ENCODE data around the gene HMCN2. TPM values are rescaled to one million over a fixed set of nuclear protein-coding genes. Genes with fewer than 3 reads are reported as not detected.

HMCN2 gene
- total RNA-seq, 4 donors from 2014 or later: 9.6 to 21.1 (median 15.5) TPM

DNA sequence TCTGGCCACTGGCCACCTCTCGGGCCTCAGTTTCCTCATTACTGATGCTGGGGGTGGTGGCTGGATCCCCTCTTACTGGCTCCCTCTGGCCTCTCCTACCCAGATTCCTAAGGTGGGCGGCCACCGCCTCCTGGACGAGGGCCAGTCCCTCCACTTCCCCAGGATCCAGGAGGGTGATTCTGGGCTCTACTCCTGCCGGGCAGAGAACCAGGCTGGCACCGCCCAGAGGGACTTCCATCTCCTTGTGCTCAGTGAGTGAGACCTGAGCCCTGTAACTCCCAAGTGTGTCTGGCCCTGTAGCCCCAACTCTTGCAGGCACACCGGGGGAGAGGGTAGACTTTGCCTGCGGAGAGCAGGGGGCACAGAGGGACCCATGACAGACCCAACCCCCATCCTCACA is 83.3 kb downstream of the HMCN2 start:
- Histone ChIP-seq H3K27me3 (no peaks in the 10 kb centered on the region), H3K4me3 (no peak overlapping the region), H3K36me3 (peaks cover 0 to 27% of the 10 kb centered on the region in 2 donors), H3K4me1 (peaks cover 0 to under 1% (median 0%) of the 10 kb centered on the region in 3 donors), H3K9me3 (no peaks in the 10 kb centered on the region), H3K27ac (no peak overlapping the region)
- no peak for TF ChIP-seq EP300 (IDR thresholded peaks at IDR 0.05)
- no peak for TF ChIP-seq POLR2A (IDR thresholded peaks at IDR 0.05)
- TF ChIP-seq, protein P1, sequence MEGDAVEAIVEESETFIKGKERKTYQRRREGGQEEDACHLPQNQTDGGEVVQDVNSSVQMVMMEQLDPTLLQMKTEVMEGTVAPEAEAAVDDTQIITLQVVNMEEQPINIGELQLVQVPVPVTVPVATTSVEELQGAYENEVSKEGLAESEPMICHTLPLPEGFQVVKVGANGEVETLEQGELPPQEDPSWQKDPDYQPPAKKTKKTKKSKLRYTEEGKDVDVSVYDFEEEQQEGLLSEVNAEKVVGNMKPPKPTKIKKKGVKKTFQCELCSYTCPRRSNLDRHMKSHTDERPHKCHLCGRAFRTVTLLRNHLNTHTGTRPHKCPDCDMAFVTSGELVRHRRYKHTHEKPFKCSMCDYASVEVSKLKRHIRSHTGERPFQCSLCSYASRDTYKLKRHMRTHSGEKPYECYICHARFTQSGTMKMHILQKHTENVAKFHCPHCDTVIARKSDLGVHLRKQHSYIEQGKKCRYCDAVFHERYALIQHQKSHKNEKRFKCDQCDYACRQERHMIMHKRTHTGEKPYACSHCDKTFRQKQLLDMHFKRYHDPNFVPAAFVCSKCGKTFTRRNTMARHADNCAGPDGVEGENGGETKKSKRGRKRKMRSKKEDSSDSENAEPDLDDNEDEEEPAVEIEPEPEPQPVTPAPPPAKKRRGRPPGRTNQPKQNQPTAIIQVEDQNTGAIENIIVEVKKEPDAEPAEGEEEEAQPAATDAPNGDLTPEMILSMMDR (IDR thresholded peaks at IDR 0.05): no peak
- no peak for TF ChIP-seq POLR2AphosphoS5 (IDR thresholded peaks at IDR 0.05)
- WGBS, 2 donors (ENCODE audit: low coverage in 1 of 2): 100% methylated on average over 1 of the region's 8 CpGs; no CpG with 5 or more reads in 1 of the 2 donors
- no peak for ATAC-seq

DNA sequence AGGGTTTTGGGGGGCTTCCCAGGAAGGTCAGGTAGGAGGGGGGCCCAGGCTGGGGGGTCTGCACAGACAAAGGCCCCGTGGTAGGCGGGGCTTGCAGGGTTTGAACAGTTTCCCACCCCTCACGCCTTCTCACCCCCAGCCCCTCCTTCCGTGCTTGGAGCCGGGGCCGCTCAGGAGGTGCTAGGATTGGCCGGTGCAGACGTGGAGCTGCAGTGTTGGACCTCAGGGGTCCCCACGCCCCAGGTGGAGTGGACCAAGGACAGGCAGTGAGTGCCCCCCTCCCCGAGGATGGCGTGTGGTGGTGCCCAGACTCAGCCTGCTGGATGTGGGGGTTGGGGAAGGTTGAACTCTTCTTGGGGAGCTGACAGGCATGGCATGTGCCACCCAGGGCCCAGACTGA is 83.8 kb downstream of the HMCN2 start:
- no peak for ATAC-seq
- H3K4me1 ChIP-seq: no peaks in the 10 kb centered on the region
- no peak overlapping the region for H3K27ac ChIP-seq
- peaks cover 0 to 31% of the 10 kb centered on the region in 2 donors for H3K36me3 ChIP-seq
- H3K27me3 ChIP-seq: no peaks in the 10 kb centered on the region
- 60% methylated on average over 1 of the region's 11 CpGs; no CpG with 5 or more reads in 1 of the 2 donors for WGBS, 2 donors (ENCODE audit: low coverage in 1 of 2)
- TF ChIP-seq POLR2AphosphoS5 (IDR thresholded peaks at IDR 0.05): no peak
- no peak for TF ChIP-seq EP300 (IDR thresholded peaks at IDR 0.05)
- TF ChIP-seq POLR2A (IDR thresholded peaks at IDR 0.05): no peak
- TF ChIP-seq, protein P1 (IDR thresholded peaks at IDR 0.05): no peak
- no peak overlapping the region for H3K4me3 ChIP-seq
- H3K9me3 ChIP-seq: no peaks in the 10 kb centered on the region

DNA sequence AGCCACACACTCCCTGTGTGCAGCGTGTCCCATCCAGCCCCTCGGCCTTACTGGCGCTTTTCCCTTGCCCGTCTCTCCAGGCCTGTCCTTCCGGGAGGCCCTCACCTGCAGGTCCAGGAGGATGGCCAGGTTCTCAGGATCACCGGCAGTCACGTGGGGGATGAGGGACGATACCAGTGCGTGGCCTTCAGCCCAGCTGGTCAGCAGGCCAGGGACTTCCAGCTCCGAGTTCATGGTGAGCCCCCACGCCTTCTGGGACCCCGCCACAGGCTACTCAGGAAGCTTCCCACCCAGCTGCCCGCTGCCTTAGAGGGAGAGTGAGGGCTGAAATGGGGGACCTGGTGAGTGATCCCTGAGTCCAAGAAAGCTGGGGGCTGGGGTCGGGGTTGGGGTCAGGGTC is 85.8 kb downstream of the HMCN2 start:
- no peak for ATAC-seq
- H3K4me3 ChIP-seq: no peak overlapping the region
- no peaks in the 10 kb centered on the region for H3K4me1 ChIP-seq
- no peaks in the 10 kb centered on the region for H3K9me3 ChIP-seq
- no peaks in the 10 kb centered on the region for H3K27me3 ChIP-seq
- peaks cover 0 to 50% of the 10 kb centered on the region in 2 donors for H3K36me3 ChIP-seq
- WGBS, 2 donors (ENCODE audit: low coverage in 1 of 2): 100% methylated on average over 2 of the region's 14 CpGs; no CpG with 5 or more reads in 1 of the 2 donors
- H3K27ac ChIP-seq: no peak overlapping the region
- TF ChIP-seq POLR2AphosphoS5 (IDR thresholded peaks at IDR 0.05) (no peak), POLR2A (IDR thresholded peaks at IDR 0.05) (no peak), EP300 (IDR thresholded peaks at IDR 0.05) (no peak)
- TF ChIP-seq, protein P1 (IDR thresholded peaks at IDR 0.05): no peak

DNA sequence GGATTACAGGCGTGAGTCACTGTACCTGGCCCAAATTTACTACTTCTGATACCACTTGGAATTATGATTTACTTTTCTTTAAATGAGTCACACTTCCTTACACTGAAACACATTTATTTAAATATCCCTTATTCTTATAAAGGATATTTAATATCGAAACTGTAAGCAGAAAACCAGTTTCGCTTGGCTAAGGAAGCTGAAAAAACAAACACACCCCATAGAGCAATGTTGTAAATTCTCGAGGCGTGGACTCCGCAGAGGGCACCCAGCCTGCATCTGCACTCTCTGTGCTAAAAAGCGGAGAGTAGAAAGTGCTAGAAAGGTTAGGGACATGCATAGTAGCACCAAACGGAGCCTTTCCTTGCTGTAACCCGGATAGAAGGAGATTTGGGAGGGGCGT is 86.5 kb downstream of the HMCN2 start:
- no peak overlapping the region for H3K4me3 ChIP-seq
- TF ChIP-seq EP300 (IDR thresholded peaks at IDR 0.05): no peak
- ATAC-seq: no peak

DNA sequence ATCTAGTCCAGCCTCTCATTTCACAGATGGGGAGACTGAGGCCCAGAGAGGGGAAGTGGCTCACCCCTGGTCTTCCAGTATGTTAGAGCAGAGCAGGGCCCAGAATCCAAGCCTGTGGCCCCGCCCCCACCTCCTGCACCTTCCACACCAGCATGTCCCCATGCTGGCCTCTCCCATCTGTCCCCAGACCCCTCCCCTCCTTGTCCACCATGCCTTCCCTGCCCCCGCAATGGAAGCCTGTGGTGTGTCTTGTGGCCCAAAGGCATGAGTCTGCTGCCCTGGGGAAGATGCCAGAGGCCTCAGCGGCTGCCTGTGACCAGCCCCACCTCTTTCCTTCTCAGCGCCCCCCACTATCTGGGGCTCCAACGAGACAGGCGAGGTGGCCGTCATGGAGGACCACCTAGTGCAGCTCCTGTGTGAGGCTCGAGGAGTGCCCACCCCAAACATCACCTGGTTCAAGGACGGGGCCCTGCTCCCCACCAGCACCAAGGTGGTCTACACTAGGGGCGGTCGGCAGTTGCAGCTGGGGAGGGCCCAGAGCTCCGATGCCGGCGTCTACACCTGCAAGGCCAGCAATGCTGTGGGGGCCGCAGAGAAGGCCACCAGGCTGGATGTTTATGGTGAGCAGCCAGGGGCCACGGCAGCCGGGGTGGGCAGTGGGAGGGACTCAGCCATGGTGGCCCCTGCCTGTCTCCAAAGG is 87.2 kb downstream of the HMCN2 start:
- peaks cover 0 to 45% of the 10 kb centered on the region in 2 donors for H3K36me3 ChIP-seq

More for the DNA sequence above, 86.5 kb downstream of the HMCN2 start:
- Histone ChIP-seq H3K36me3 (peaks cover 0 to 51% of the 10 kb centered on the region in 2 donors), H3K9me3 (no peaks in the 10 kb centered on the region), H3K4me1 (no peaks in the 10 kb centered on the region), H3K27ac (no peak overlapping the region), H3K27me3 (no peaks in the 10 kb centered on the region)
- 78 to 85% methylated on average over 8 to 9 of the region's 10 CpGs for WGBS, 2 donors (ENCODE audit: low coverage in 1 of 2)

DNA sequence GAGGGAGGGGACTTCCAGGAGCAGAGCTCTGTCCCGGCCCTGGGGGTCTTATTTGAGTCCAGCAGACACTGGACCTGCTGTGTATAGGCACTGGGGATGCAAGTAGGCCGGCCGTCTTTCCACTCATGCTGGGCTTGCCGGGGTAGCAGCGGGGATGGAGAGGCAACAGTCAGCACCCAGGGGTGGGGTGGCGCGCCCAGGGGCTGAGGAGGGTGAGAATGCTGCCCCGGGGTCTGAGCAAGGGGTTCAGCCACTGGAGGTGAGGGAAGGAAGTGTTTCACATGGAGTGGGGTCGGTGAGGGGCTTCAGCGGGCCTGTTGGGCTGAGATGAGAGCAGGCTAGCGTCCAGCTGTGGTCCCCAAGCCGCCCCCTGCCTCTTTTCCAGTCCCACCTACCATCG is 88.8 kb downstream of the HMCN2 start:
- TF ChIP-seq EP300 (IDR thresholded peaks at IDR 0.05): no peak
- TF ChIP-seq, protein P1 (IDR thresholded peaks at IDR 0.05): no peak
- no peak for TF ChIP-seq POLR2AphosphoS5 (IDR thresholded peaks at IDR 0.05)
- no peak for TF ChIP-seq POLR2A (IDR thresholded peaks at IDR 0.05)
- no peaks in the 10 kb centered on the region for H3K9me3 ChIP-seq
- 91% methylated on average over 6 of the region's 13 CpGs; no CpG with 5 or more reads in 1 of the 2 donors for WGBS, 2 donors (ENCODE audit: low coverage in 1 of 2)
- H3K27ac ChIP-seq: no peak overlapping the region
- ATAC-seq: no peak
- no peak overlapping the region for H3K4me3 ChIP-seq
- H3K36me3 ChIP-seq: peaks cover 0 to 49% of the 10 kb centered on the region in 2 donors
- H3K27me3 ChIP-seq: no peaks in the 10 kb centered on the region
- no peaks in the 10 kb centered on the region for H3K4me1 ChIP-seq

More for the DNA sequence above, 87.2 kb downstream of the HMCN2 start:
- no peak overlapping the region for H3K4me3 ChIP-seq
- H3K9me3 ChIP-seq: no peaks in the 10 kb centered on the region
- no peak for TF ChIP-seq EP300 (IDR thresholded peaks at IDR 0.05)
- H3K27me3 ChIP-seq: no peaks in the 10 kb centered on the region
- WGBS, 2 donors (ENCODE audit: low coverage in 1 of 2): 86% methylated on average over 2 of the region's 17 CpGs; no CpG with 5 or more reads in 1 of the 2 donors
- no peak overlapping the region for H3K27ac ChIP-seq
- no peak for ATAC-seq
- no peaks in the 10 kb centered on the region for H3K4me1 ChIP-seq
